Ramos (cell line): Measurements from ENCODE around the gene MINDY4.

ENCODE experiments used
- in situ Hi-C: fragments of 300-500 bp; cut with MboI; formaldehyde crosslinking; loops from one replicate; pipeline ENCODE4 v1.14.3; 2022; ENCODE audit warnings: low sequenced_read_pairs; ENCODE audit not compliant: unreplicated experiment

MINDY4 gene

GRCh38 chr7:30846378-30846777, 75.2 kb downstream of the MINDY4 start:
- in situ Hi-C loops, result no loop called here

GRCh38 chr7:30848121-30848855, 77.1 kb downstream of the MINDY4 start:
- in situ Hi-C loops, result no loop called here

GRCh38 chr7:30849565-30849964, 78.3 kb downstream of the MINDY4 start:
- in situ Hi-C loops, result no loop called here

GRCh38 chr7:30850426-30850825, 79.2 kb downstream of the MINDY4 start:
- in situ Hi-C loops, result no loop called here

GRCh38 chr7:30851651-30852307, 80.6 kb downstream of the MINDY4 start:
- in situ Hi-C loops, result no loop called here

GRCh38 chr7:30852308-30852684, 81.1 kb downstream of the MINDY4 start:
- in situ Hi-C loops, result no loop called here

- in situ Hi-C loops, result no loop called here
These were observed 81.6 kb downstream of the MINDY4 start for GRCh38 chr7:30852744-30853288.

- in situ Hi-C loops, result no loop called here
These were observed 82.4 kb downstream of the MINDY4 start for GRCh38 chr7:30853576-30853975.

GRCh38 chr7:30855936-30856335, 84.7 kb downstream of the MINDY4 start:
- in situ Hi-C loops, result no loop called here

GRCh38 chr7:30858576-30858975, 87.4 kb downstream of the MINDY4 start:
- in situ Hi-C loops, result no loop called here

GRCh38 chr7:30859202-30859939, 88.2 kb downstream of the MINDY4 start:
- in situ Hi-C loops, result no loop called here

- in situ Hi-C loops, result no loop called here
These were observed 88.8 kb downstream of the MINDY4 start for GRCh38 chr7:30859940-30860496.

GRCh38 chr7:30861612-30862011, 90.4 kb downstream of the MINDY4 start:
- in situ Hi-C loops, result no loop called here

- in situ Hi-C loops, result no loop called here
These were observed 91.9 kb downstream of the MINDY4 start for GRCh38 chr7:30862995-30863705.

- in situ Hi-C loops, result no loop called here
These were observed 92.5 kb downstream of the MINDY4 start for GRCh38 chr7:30863706-30864035.

- in situ Hi-C loops, result no loop called here
These were observed 92.9 kb downstream of the MINDY4 start for GRCh38 chr7:30864101-30864500.

- in situ Hi-C loops, result no loop called here
These were observed 93.9 kb downstream of the MINDY4 start for GRCh38 chr7:30865076-30865475.

GRCh38 chr7:30865821-30866220, 94.6 kb downstream of the MINDY4 start:
- in situ Hi-C loops, result no loop called here

GRCh38 chr7:30866939-30867338, 95.7 kb downstream of the MINDY4 start:
- in situ Hi-C loops, result no loop called here

GRCh38 chr7:30867483-30867882, 96.3 kb downstream of the MINDY4 start:
- in situ Hi-C loops, result no loop called here
